ENCODE measurements around the gene NSG1.
"Not testable (repeated sequence)": the region's sequence is repeated elsewhere in the genome, so short reads cannot be mapped to it uniquely, and the experiment has no call there.

The NSG1 gene

DNA sequence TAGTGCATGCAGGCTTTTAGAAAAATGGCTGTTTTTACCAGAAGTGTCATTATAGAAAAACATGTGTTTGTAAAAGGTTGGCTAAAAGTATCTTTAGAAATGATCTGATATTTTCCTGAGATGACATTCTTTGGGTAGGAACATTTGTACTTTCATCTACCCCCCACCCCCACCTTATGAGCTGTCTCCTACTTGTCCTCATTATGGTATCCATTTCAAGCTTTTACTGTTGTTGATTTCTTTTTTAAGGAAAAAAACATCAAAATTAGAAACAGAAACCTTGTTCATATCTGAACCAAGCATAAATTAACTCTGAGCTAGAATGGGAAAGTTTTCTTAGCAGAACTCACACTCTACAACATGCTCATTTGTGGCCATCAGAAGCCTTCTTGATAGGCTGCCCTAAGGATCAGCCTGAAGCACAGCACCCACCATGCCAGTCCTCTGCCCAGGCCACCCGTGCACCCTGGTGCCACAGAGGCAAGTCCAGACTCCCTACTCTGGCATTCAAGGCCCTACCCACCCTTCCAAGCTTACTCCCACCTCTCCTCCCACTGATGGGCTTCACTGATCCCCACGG, 49.4 kb downstream of the NSG1 start:
- no peak for DNase-seq (ENCODE audit: low spot score)

DNA sequence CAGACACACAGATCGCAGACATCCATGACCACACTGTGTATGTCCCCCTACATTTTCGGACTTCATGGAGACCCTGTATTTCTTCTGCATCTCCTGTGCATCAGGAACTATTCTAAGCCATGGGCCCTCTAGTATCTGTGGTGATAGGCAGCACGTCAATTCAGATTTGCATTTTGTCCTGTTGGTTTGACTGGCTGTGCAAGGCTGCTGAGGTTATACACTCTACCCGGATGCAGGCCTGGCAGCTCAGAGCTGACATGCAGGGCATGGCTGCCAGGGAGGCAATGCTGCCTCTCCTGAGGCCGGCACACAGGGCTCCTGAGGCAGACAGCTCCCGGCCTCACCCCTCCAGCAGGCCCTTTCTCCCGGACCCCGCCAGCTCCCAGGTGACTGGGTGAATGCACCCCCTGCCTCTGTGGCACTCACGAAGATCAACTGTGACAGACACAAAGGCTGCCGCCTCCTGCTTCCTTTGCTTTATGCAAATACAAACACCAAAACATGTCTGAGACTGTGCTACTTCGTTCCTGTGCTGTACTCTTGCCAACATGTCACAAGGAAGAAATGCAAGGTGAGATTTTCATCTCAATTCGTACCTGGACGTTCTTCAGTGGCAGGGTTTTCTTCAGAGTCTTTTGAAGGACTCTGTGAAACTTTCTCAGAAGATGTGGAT, 51.0 kb downstream of the NSG1 start:
- no peak for DNase-seq (ENCODE audit: low spot score)

DNA sequence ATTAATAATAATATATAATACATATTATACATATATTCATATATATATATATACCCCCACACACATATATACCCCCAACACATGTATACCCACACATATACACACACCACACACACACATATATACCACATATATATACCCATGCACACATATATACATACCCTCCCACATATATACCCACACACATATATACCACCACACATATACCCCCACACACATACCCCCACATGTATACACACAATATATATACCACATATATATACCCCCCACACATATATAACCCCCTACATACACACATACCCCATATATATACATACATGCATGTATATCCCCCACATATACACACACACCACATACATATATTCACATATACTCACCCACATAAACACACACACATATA, 52.0 kb downstream of the NSG1 start:
- no peak for DNase-seq (ENCODE audit: low spot score)

DNA sequence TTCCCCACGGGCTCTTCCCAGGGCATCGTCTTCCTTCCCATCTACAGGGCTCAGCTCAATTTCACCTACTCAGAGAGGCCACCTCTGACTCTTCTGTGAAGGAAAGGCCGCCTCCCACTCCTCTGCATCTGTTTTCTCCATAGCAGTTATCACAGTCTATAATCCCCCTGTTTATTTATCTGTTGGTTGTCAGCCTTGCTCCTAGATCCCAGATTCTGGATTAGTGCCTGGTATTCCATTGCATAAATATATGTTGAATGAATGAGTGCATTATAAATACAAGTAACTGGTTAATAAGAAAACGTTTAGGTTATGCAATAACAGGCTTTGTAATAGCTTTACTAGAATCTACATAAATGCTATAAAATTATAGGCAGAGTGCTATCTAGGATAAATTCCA, 52.9 kb downstream of the NSG1 start:
- no peak for DNase-seq (ENCODE audit: low spot score)

DNA sequence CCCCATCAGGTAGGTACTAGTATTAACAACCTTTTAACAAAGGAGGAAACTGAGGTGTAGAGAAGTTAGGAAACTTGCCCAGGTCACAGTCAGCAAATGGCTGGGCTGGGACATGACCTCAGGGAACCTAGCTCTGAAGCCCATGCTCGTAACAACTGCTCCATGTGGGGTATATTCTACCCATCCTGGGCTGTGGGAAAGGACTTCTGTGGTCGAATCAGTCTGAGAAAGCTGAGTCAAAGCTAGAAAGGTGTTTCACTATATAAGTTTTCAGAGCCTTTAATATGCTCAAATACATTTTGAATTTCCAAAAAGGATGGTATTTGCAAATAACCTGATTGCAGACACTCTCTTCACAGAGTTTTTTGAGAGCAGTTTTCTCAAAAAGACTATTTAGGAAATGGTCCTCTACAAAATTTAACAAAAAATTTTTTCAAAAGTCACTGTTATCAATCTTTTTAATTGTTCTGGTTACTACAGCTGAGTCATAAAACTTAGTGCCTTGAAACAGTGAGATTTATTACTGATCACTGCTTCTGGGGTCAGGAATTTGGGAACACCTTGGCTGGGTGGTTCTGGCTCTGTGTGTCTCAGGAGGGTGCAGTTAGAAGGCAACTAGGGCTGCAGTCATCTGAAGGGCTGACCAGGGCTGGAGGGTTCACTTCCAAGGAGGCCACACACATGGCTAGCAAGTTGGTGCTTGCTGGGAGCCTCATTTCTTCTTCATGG, 53.6 kb downstream of the NSG1 start:
- DNase-seq (ENCODE audit: low spot score) = no peak

DNA sequence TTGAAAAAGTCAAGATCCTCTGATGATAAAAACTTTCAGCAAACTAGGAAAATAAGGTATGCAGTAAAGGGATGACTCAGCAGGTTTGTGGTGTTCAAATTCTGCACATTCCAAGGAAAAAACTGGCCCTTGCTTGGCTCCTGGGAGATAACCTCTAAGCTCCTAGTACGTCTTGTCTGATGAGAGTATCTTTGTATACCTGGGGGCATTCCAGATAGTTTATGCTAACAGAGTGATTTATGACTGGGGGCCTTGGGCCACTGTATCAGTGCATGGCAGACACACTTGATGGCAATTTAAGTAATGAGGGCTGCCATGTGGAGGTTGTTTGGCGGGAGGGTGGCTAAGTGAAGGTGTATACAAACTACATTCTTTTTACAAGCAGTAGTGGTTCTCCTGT, 56.9 kb downstream of the NSG1 start:
- peak; percentile 29 for DNase-seq (ENCODE audit: low spot score)

DNA sequence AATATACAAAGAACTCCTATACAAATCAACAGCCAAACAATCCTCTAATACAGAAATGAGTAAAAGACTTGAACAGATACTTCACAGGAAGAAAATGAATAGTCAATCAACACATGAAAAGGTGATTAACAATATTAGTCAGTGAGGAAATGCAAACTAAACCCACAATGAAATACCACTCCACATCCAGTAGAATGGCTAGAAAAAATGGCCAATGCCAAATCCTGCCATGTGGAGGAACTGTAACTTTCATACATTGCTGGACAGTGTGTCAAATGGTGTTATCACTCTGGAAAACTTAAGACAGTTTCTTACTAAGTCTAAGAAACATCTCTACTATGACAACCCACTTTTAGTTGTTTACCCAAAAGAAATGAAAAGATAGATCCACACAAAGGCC, 59.5 kb downstream of the NSG1 start:
- DNase-seq (ENCODE audit: low spot score) = no peak

- no peak for DNase-seq (ENCODE audit: low spot score)
Observed at GRCh38 chr4:4455210-4455865, 68.4 kb downstream of the NSG1 start.

- no peak for DNase-seq (ENCODE audit: low spot score)
Observed at GRCh38 chr4:4456351-4456750, 69.4 kb downstream of the NSG1 start.

GRCh38 chr4:4456816-4457578, 70.1 kb downstream of the NSG1 start:
- DNase-seq (ENCODE audit: low spot score) = no peak

GRCh38 chr4:4457803-4458553, 71.1 kb downstream of the NSG1 start:
- DNase-seq (ENCODE audit: low spot score) = peak; percentile 63

- DNase-seq (ENCODE audit: low spot score) = no peak
Observed at GRCh38 chr4:4459181-4459580, 72.3 kb downstream of the NSG1 start.

- no peak for DNase-seq (ENCODE audit: low spot score)
Observed at GRCh38 chr4:4460759-4461158, 73.9 kb downstream of the NSG1 start.

- no peak for DNase-seq (ENCODE audit: low spot score)
Observed at GRCh38 chr4:4461178-4461577, 74.3 kb downstream of the NSG1 start.

- no peak for DNase-seq (ENCODE audit: low spot score)
Observed at GRCh38 chr4:4461850-4462249, 74.9 kb downstream of the NSG1 start.

DNA sequence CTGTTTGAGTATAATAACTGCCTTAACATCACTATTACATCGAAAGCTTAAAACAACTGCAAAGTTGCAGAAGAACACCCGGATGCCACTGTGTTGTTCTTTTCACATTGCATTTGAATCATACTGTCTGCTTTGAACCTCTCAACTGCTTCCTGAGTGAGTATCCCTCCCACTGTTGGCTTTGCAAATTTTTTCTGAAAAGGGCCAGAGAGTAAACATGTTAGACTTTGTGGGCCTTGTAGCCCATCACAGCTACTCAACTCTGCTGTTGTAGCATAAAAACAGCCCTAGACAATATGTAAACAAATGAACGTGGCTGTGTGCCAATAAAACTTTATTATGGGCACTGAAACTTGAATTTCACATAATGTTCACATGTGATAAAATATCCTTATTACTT, 76.1 kb downstream of the NSG1 start:
- DNase-seq (ENCODE audit: low spot score) = no peak

DNA sequence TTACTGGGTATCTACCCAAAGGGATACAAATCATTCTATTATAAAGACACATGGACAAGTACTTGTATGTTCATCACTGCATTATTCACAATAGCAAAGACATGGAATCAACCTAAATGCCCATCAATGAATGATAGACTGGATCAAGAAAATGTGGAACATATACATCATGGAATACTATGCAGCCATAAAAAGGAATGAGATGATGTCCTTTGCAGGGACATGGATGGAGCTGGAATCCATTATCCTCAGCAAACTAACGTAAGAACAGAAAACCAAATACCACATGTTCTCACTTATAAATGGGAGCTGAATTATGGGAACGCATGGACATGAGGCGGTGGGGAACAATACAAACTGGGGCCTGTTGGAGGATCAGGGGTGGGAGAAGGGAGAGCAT, 78.3 kb downstream of the NSG1 start:
- DNase-seq (ENCODE audit: low spot score) = not testable (repeated sequence)
